IMR-90 (cell line): ENCODE data around the gene KCNQ1. TPM values are rescaled to one million over a fixed set of nuclear protein-coding genes. Genes with fewer than 3 reads are reported as not detected.
A peak's percentile ranks its signal among the peaks of the same experiment; 100 is the strongest.

Source experiments
- ATAC-seq: fragments of 200-7000 bp; cut with Tn5 transposase; 2 replicates; pipeline ENCODE4 v1.9.1; 2020; ENCODE audit warnings: low read depth, mild to moderate bottlenecking, moderate library complexity
- BruUV-seq: library from RNA; stranded (reverse); fragments of 400-500 nt; replicated peaks from 2 replicates; lab custom pipeline; 2021; lab: Mats Ljungman, UMichigan
- CTCF ChIA-PET: fragments of 300-600 bp; formaldehyde crosslinking; extraction: SDS; loops from one replicate; lab custom pipeline; 2021; ENCODE audit warnings: antibody characterized with exemption; lab: Yijun Ruan, JAX
- POLR2A ChIA-PET: fragments of 300-600 bp; sonication (Branson Sonifier 250); formaldehyde crosslinking; loops from one replicate; lab custom pipeline; 2022; ENCODE audit warnings: antibody characterized with exemption; ENCODE audit not compliant: unreplicated experiment; lab: Charles Lee
- DNase-seq: peaks from one replicate; pipeline ENCODE4 v3.0.0; 2013
- H2AFZ ChIP-seq: replicated peaks from 2 replicates; pipeline ENCODE3; 2013; ENCODE audit warnings: low read length, mild to moderate bottlenecking; ENCODE audit not compliant: poor library complexity
- H2AK5ac ChIP-seq: 2 replicates; pipeline ENCODE4 v1.6.1; 2013; ENCODE audit warnings: low read depth, low read length, inconsistent platforms
- H2AK9ac ChIP-seq: replicated peaks from 2 replicates; pipeline ENCODE3; 2013; ENCODE audit warnings: mild to moderate bottlenecking, low read depth, low read length, moderate library complexity; ENCODE audit not compliant: poor library complexity
- H2BK120ac ChIP-seq: 2 replicates; pipeline ENCODE4 v1.6.1; 2013; ENCODE audit warnings: low read depth, low read length, inconsistent platforms
- H2BK15ac ChIP-seq: 3 replicates; pipeline ENCODE4 v1.6.1; 2013; ENCODE audit warnings: low read depth, low read length, inconsistent platforms
- H2BK20ac ChIP-seq: 2 replicates; pipeline ENCODE4 v1.6.1; 2013; ENCODE audit warnings: low read depth, mild to moderate bottlenecking, inconsistent platforms, low read length, moderate library complexity
- H2BK5ac ChIP-seq: 2 replicates; pipeline ENCODE4 v1.6.1; 2013; ENCODE audit warnings: mild to moderate bottlenecking, low read depth, low read length, inconsistent platforms; ENCODE audit not compliant: poor library complexity, severe bottlenecking
- H3K14ac ChIP-seq: replicated peaks from 2 replicates; pipeline ENCODE4 v1.6.1; 2013; ENCODE audit warnings: low read depth, low read length, inconsistent platforms
- H3K18ac ChIP-seq: 2 replicates; pipeline ENCODE4 v1.6.1; 2013; ENCODE audit warnings: low read depth, low read length, control low read depth
- H3K23ac ChIP-seq: 2 replicates; pipeline ENCODE4 v1.6.1; 2013; ENCODE audit warnings: low read depth, low read length, inconsistent platforms
- H3K27ac ChIP-seq: 2 replicates; pipeline ENCODE4 v1.5.1; 2013; ENCODE audit warnings: mild to moderate bottlenecking, control low read depth, low read length; ENCODE audit not compliant: insufficient read depth
- H3K27me3 ChIP-seq: 2 replicates; pipeline ENCODE4 v1.6.1; 2013; ENCODE audit warnings: low read length; ENCODE audit not compliant: control insufficient read depth, insufficient read depth
- H3K36me3 ChIP-seq: 2 replicates; pipeline ENCODE4 v1.6.1; 2013; ENCODE audit warnings: low read length, mixed read lengths; ENCODE audit not compliant: control insufficient read depth, insufficient read depth
- H3K4ac ChIP-seq: 2 replicates; pipeline ENCODE4 v1.6.1; 2013; ENCODE audit warnings: low read depth, low read length, inconsistent platforms
- H3K4me1 ChIP-seq: 2 replicates; pipeline ENCODE4 v1.6.1; 2013; ENCODE audit warnings: low read length, mixed read lengths; ENCODE audit not compliant: control insufficient read depth, insufficient read depth
- H3K4me2 ChIP-seq: 2 replicates; pipeline ENCODE4 v1.6.1; 2013; ENCODE audit warnings: low read depth, mild to moderate bottlenecking, control low read depth, low read length, moderate library complexity
- H3K4me3 ChIP-seq: 2 replicates; pipeline ENCODE4 v1.5.1; 2013; ENCODE audit warnings: low read depth, mild to moderate bottlenecking, control low read depth, low read length, moderate library complexity; ENCODE audit not compliant: insufficient read depth
- H3K56ac ChIP-seq: 2 replicates; pipeline ENCODE4 v1.6.1; 2013; ENCODE audit warnings: low read length, inconsistent platforms; ENCODE audit not compliant: insufficient read depth; ENCODE audit errors: extremely low read depth
- H3K79me1 ChIP-seq, 2 experiments: 2 replicates each; pipeline ENCODE4 v1.6.1; 2013; ENCODE audit warnings: low read length in 2 of 2, inconsistent platforms in 1 of 2, low read depth in 1 of 2
- H3K9ac ChIP-seq: 2 replicates; pipeline ENCODE4 v1.6.1; 2013; ENCODE audit warnings: low read depth, low read length, control low read depth
- H3K9me1 ChIP-seq: 2 replicates; pipeline ENCODE4 v1.6.1; 2013; ENCODE audit warnings: low read length, inconsistent platforms; ENCODE audit not compliant: insufficient read depth
- H3K9me3 ChIP-seq: 2 replicates; pipeline ENCODE4 v1.6.1; 2013; ENCODE audit warnings: low read length; ENCODE audit not compliant: control insufficient read depth, insufficient read depth
- H4K20me1 ChIP-seq: 2 replicates; pipeline ENCODE4 v1.6.1; 2013; ENCODE audit warnings: low read length, inconsistent platforms; ENCODE audit not compliant: insufficient read depth
- H4K5ac ChIP-seq: 2 replicates; pipeline ENCODE4 v1.6.1; 2013; ENCODE audit warnings: mild to moderate bottlenecking, low read depth, low read length, control low read depth
- H4K8ac ChIP-seq, 2 experiments: 2 replicates each; pipeline ENCODE4 v1.6.1; 2013; ENCODE audit warnings: low read depth in 2 of 2, low read length in 2 of 2, control low read depth in 1 of 2, inconsistent platforms in 1 of 2
- H4K91ac ChIP-seq: 2 replicates; pipeline ENCODE4 v1.6.1; 2013; ENCODE audit warnings: low read depth, low read length, inconsistent platforms; ENCODE audit not compliant: insufficient read depth
- CHD1 ChIP-seq: IDR thresholded peaks from 2 replicates; pipeline ENCODE4 v1.6.1; 2012; ENCODE audit warnings: low read depth, low read length, improper control_type of control experiment
- MAZ ChIP-seq: IDR thresholded peaks from 2 replicates; pipeline ENCODE4 v1.6.1; 2012; ENCODE audit warnings: low read depth, mild to moderate bottlenecking, low read length, improper control_type of control experiment, moderate library complexity, borderline replicate concordance
- POLR2A ChIP-seq: IDR thresholded peaks from 2 replicates; pipeline ENCODE4 v1.6.1; 2012; ENCODE audit warnings: mild to moderate bottlenecking, low read depth, low read length
- RAD21 ChIP-seq: IDR thresholded peaks from 2 replicates; pipeline ENCODE4 v1.6.1; 2012; ENCODE audit warnings: low read length, improper control_type of control experiment
- WGBS, 2 experiments: methylation state at CpG; one replicate each; pipeline versions ENCODE4 v1.1.5 to v1.1.7; 2013; ENCODE audit warnings: missing lambda C conversion rate in 2 of 2; ENCODE audit not compliant: insufficient read length in 1 of 2; ENCODE audit errors: extremely low coverage in 2 of 2; 5-methylcytosine and 5-hydroxymethylcytosine counted together
- dilution Hi-C: fragments of 300-500 bp; cut with HindIII; formaldehyde crosslinking; loops from one replicate; pipeline ENCODE4 v1.14.3; 2018; ENCODE audit warnings: low sequenced_read_pairs; ENCODE audit not compliant: unreplicated experiment
- in situ Hi-C: fragments of 300-500 bp; cut with MboI; formaldehyde crosslinking; loops from 3 replicates; pipeline ENCODE4 v1.14.3; 2019; ENCODE audit warnings: low sequenced_read_pairs, inconsistent platforms, mixed read lengths
- intact Hi-C: fragments of 100-400 bp; cut with micrococcal nuclease; formaldehyde crosslinking; loops from 2 replicates; pipeline ENCODE4 v1.10.0; 2022
- polyA plus RNA-seq, 3 experiments: library from polyadenylated mRNA; depleted of rRNA; stranded (reverse); fragments of >200 nt; gene quantifications; 2 replicates each; pipeline ENCODE4 v1.2.3, GENCODE V29; 2012; ENCODE audit warnings: low replicate concordance in 1 of 3
- total RNA-seq: library from RNA; depleted of rRNA; stranded (reverse); fragments of >200 nt; gene quantifications from 2 replicates; pipeline ENCODE4 v1.2.3, GENCODE V29; 2012

KCNQ1 gene
- total and polyA plus RNA-seq, 2 of the 4 experiments (the other 2 are of a cell fraction): 0.07 TPM; not detected in 1

DNA sequence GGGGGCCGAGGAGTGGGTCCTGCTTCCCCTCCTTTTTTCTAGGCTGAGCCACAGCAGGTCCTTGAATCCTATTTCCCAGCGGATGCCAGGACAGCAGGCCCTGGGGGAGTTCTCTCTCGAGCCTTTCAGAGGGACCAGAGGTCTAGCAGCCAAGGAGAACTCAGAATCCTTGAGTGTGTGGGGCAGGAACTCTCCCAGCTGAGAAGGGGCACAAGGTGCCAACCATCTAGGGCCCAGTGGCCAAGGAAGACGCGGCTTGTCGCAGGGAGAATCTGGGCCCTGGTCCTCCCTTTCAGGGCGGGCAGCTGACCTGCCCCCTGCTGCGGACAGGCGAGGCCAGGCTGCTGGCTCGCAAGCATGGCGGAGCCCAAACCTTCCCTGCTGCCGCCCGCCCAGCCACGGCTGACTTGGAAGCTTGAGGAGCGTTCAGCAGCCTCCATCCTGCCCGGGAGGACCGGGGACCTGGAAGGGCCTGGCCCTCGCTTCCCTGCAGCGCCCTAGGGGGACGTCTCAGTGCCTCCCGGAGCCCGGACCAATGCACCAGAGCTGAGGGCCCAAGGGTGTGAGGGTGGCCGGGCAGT is 45.2 kb upstream of the KCNQ1 start:
- Histone ChIP-seq H3K9me1 (no peaks in the 10 kb centered on the region), H3K4ac (peak overlapping the region; percentile 78), H2BK120ac (peak overlapping the region; percentile 51; the same call in 1 of the 2 replicates), H3K79me1 (peaks cover 5 to 38% of the 10 kb centered on the region in 2 experiments; a peak in 3 of 4 replicates), H4K5ac (peak overlapping the region; percentile 16), H3K56ac (peak overlapping the region; percentile 63), H3K9ac (peak overlapping the region; percentile 59), H2AK5ac (peak overlapping the region; percentile 71), H4K20me1 (no peaks in the 10 kb centered on the region), H3K9me3 (no peaks in the 10 kb centered on the region), H3K23ac (peak overlapping the region; percentile 60; the same call in 1 of the 2 replicates), H2BK20ac (no peak overlapping the region), H3K36me3 (peaks cover 41% of the 10 kb centered on the region), H4K91ac (peak overlapping the region; percentile 71), H3K4me3 (peak overlapping the region; percentile 48), H3K4me1 (peaks cover 9% of the 10 kb centered on the region), H3K18ac (no peak overlapping the region; the same call in 1 of the 2 replicates), H3K14ac (peak overlapping the region; percentile 55), H2BK5ac (peak overlapping the region; percentile 62), H2AFZ (peak overlapping the region; percentile 94), H3K27me3 (no peaks in the 10 kb centered on the region), H2BK15ac (no peak overlapping the region), H3K4me2 (peak overlapping the region; percentile 38), H3K27ac (peak overlapping the region; percentile 69), H4K8ac (peak overlapping the region; percentile 78 to 84), H2AK9ac (peak overlapping the region; percentile 99)
- in situ Hi-C loops: no loop called here
- dilution Hi-C loops: no loop called here
- WGBS, 2 experiments: 25% methylated on average over 6 of the region's 23 CpGs; no CpG with 5 or more reads in 1 of the 2 experiments
- intact Hi-C loops: loop anchor here (1.0 kb wide), 3 partner anchors 20 to 93 kb away; no protein-coding TSS in a partner anchor
- CTCF ChIA-PET: no interaction called here
- POLR2A ChIA-PET: no interaction called here
- no peak; the same call in 1 of the 2 replicates for TF ChIP-seq POLR2A
- no peak for TF ChIP-seq MAZ
- TF ChIP-seq CHD1: 0 out of 2 replicates have a peak, but pooled peaks have one; percentile 15
- TF ChIP-seq RAD21: no peak
- ATAC-seq (no peak; the same call in 1 of the 2 replicates), DNase-seq (no peak)
- BruUV-seq: no TSS peak
